Endothelial cell of umbilical vein (primary cell): Measurements from ENCODE around the gene NEK8. TPM values are rescaled to one million over a fixed set of nuclear protein-coding genes. Genes with fewer than 3 reads are reported as not detected.

ENCODE experiments used
- BruUV-seq: library from RNA; stranded (reverse); fragments of 400-500 nt; replicated peaks from 2 replicates; lab custom pipeline; 2021; lab: Mats Ljungman, UMichigan
- CTCF ChIA-PET: fragments of 300-600, 350-600 bp; sonication (Branson Sonifier 250); formaldehyde crosslinking; loops from one replicate; lab custom pipeline; 2021; ENCODE audit warnings: antibody characterized with exemption, inconsistent platforms; lab: Charles Lee
- POLR2A ChIA-PET: fragments of 300-600, 350-600 bp; sonication (Branson Sonifier 250); formaldehyde crosslinking; loops from one replicate; lab custom pipeline; 2021; ENCODE audit warnings: antibody characterized with exemption, inconsistent platforms; lab: Charles Lee
- DNase-seq: peaks from one replicate; pipeline ENCODE4 v3.0.0-alpha.2; 2011; ENCODE audit warnings: low read depth, low spot score
- FAIRE-seq: peaks from 2 replicates; lab custom pipeline; 2011; peaks lifted over from hg19 to GRCh38; lab: Jason Lieb, UNC
- H2AFZ ChIP-seq: 2 replicates; pipeline ENCODE4 v1.6.0; 2012; ENCODE audit warnings: low read depth, low read length, control low read depth, inconsistent platforms
- H3K27ac ChIP-seq: 2 replicates; pipeline ENCODE4 v1.5.1; 2011; ENCODE audit warnings: low read depth, mild to moderate bottlenecking, control low read depth, low read length, moderate library complexity; ENCODE audit not compliant: insufficient read depth
- H3K27me3 ChIP-seq, 2 experiments: 2 replicates each; pipeline versions ENCODE4 v1.6.0 to v1.6.1; 2011; ENCODE audit warnings: low read length in 2 of 2, mixed read lengths in 1 of 2; ENCODE audit not compliant: control insufficient read depth in 2 of 2, insufficient read depth in 2 of 2
- H3K36me3 ChIP-seq, 2 experiments: 2 replicates in 1 of 2; 3 replicates in 1 of 2; pipeline ENCODE4 v1.5.1; 2011; ENCODE audit warnings: low read length in 2 of 2, mild to moderate bottlenecking in 1 of 2, moderate library complexity in 1 of 2; ENCODE audit not compliant: control insufficient read depth in 2 of 2, insufficient read depth in 2 of 2; ENCODE audit errors: extremely low read depth in 1 of 2
- H3K4me1 ChIP-seq: 3 replicates; pipeline ENCODE4 v1.5.1; 2011; ENCODE audit warnings: mild to moderate bottlenecking, low read length; ENCODE audit not compliant: control insufficient read depth, insufficient read depth; ENCODE audit errors: extremely low read depth
- H3K4me2 ChIP-seq: 2 replicates; pipeline ENCODE4 v1.6.1; 2011; ENCODE audit warnings: low read length, control low read depth, mixed read lengths; ENCODE audit not compliant: insufficient read depth
- H3K4me3 ChIP-seq, 3 experiments: fragments of 200-600 bp in 1 of 3; sonication (generic), shearing (Covaris generic) in 1 of 3; replicated peaks in 1 of 3; 2 replicates each; pipeline ENCODE4 v1.5.1; 2011 to 2016; ENCODE audit warnings: control low read depth in 3 of 3, low read length in 3 of 3, mild to moderate bottlenecking in 2 of 3, inconsistent platforms in 1 of 3, low read depth in 1 of 3, moderate library complexity in 1 of 3; ENCODE audit not compliant: insufficient read depth in 1 of 3
- H3K79me2 ChIP-seq: 2 replicates; pipeline ENCODE4 v1.6.0; 2012; ENCODE audit warnings: low read length, inconsistent platforms; ENCODE audit not compliant: control insufficient read depth, insufficient read depth
- H3K9ac ChIP-seq: replicated peaks from 2 replicates; pipeline ENCODE3; 2011; ENCODE audit warnings: low read length, control low read depth; ENCODE audit not compliant: insufficient read depth; ENCODE audit errors: extremely low read depth
- H3K9me1 ChIP-seq: replicated peaks from 3 replicates; pipeline ENCODE4 v1.6.0; 2011; ENCODE audit warnings: mild to moderate bottlenecking, low read length; ENCODE audit not compliant: control insufficient read depth, insufficient read depth; ENCODE audit errors: extremely low read depth
- H3K9me3 ChIP-seq: replicated peaks from 2 replicates; pipeline ENCODE4 v1.5.1; 2012; ENCODE audit warnings: low read length, inconsistent platforms; ENCODE audit not compliant: control insufficient read depth, insufficient read depth
- H4K20me1 ChIP-seq: replicated peaks from 2 replicates; pipeline ENCODE3; 2011; ENCODE audit warnings: mild to moderate bottlenecking, low read length; ENCODE audit not compliant: control insufficient read depth, insufficient read depth; ENCODE audit errors: extremely low read depth
- EZH2 ChIP-seq: IDR thresholded peaks from 2 replicates; pipeline ENCODE4 v1.6.1; 2012; ENCODE audit warnings: borderline replicate concordance, low read depth, mild to moderate bottlenecking, moderate library complexity, low read length, inconsistent platforms; ENCODE audit not compliant: severe bottlenecking
- FOS ChIP-seq: IDR thresholded peaks from 2 replicates; pipeline ENCODE4 v1.6.1; 2011; ENCODE audit warnings: mild to moderate bottlenecking, low read length, moderate library complexity, borderline replicate concordance; ENCODE audit not compliant: insufficient read depth
- GATA2 ChIP-seq: IDR thresholded peaks from 2 replicates; pipeline ENCODE4 v1.7.0; 2011; ENCODE audit warnings: low read depth, mild to moderate bottlenecking, moderate library complexity, mixed read lengths, low read length; ENCODE audit not compliant: insufficient read length, insufficient read depth
- JUN ChIP-seq: IDR thresholded peaks from 2 replicates; pipeline ENCODE4 v1.6.1; 2011; ENCODE audit warnings: borderline replicate concordance, low read depth; ENCODE audit not compliant: insufficient read length, insufficient read depth
- MAX ChIP-seq: IDR thresholded peaks from 2 replicates; pipeline ENCODE4 v1.6.1; 2011; ENCODE audit not compliant: insufficient read depth, insufficient read length
- MYC ChIP-seq: IDR thresholded peaks from one replicate; pipeline ENCODE4 v1.6.1; 2011; ENCODE audit warnings: mild to moderate bottlenecking, low read depth, low read length
- POLR2A ChIP-seq: IDR thresholded peaks from 2 replicates; pipeline ENCODE4 v1.6.1; 2012; ENCODE audit warnings: low read depth, mild to moderate bottlenecking, control low read depth, low read length
- POLR2AphosphoS5 ChIP-seq: IDR thresholded peaks from 2 replicates; pipeline ENCODE4 v1.6.1; 2012; ENCODE audit warnings: low read depth, mild to moderate bottlenecking, control low read depth, low read length, moderate library complexity; ENCODE audit not compliant: insufficient read depth
- dilution Hi-C: fragments of 300-500 bp; cut with MboI; formaldehyde crosslinking; loops from one replicate; pipeline ENCODE4 v1.15.0; 2019; ENCODE audit warnings: low sequenced_read_pairs; ENCODE audit not compliant: extremely low pct_ligation_motif_present
- intact Hi-C: fragments of 100-400 bp; cut with micrococcal nuclease; formaldehyde crosslinking; loops from one replicate; pipeline ENCODE4 v1.10.0; 2022
- polyA plus RNA-seq, 4 experiments: library from polyadenylated mRNA; depleted of rRNA in 3 of 4; stranded (reverse) in 3 of 4; unstranded in 1 of 4; fragments of >200 nt; gene quantifications; 2 replicates each; pipeline versions ENCODE4 v1.2.1 to v1.2.3, GENCODE V29; 2011 to 2012; ENCODE audit warnings: missing spikeins in 1 of 4
- total RNA-seq: library from RNA; stranded (reverse); gene quantifications from 2 replicates; pipeline ENCODE4 v1.2.3, GENCODE V29; 2021

The NEK8 gene
- total and polyA plus RNA-seq, 2 donors (not counting 3 experiments of a cell fraction or from before 2014, with no cell fraction given): 3.1 to 3.2 TPM

- TF ChIP-seq GATA2: no peak
- TF ChIP-seq JUN: no peak
- TF ChIP-seq FOS: no peak
- no peak for TF ChIP-seq MAX
- TF ChIP-seq POLR2AphosphoS5: no peak
- no peak for TF ChIP-seq EZH2
- TF ChIP-seq MYC: no peak
- TF ChIP-seq POLR2A: peak; percentile 41
- ChIA-PET POLR2A (interaction anchor here (0.6 kb wide), 1 partner anchor 65 kb away, joined by 5 read pairs; no protein-coding TSS in a partner anchor), CTCF (interaction anchor here (13.7 kb wide), 1 partner anchor 25 kb away, joined by 602 read pairs; the partner anchor contains the start of gene TRAF4)
- Histone ChIP-seq H3K27me3 (no peaks in the 10 kb centered on the region), H3K4me2 (peak overlapping the region; percentile 74), H3K9ac (no peak overlapping the region), H3K4me1 (peaks cover 46% of the 10 kb centered on the region), H2AFZ (no peak overlapping the region), H3K9me3 (no peaks in the 10 kb centered on the region), H4K20me1 (no peaks in the 10 kb centered on the region), H3K9me1 (no peaks in the 10 kb centered on the region), H3K79me2 (peaks cover 38% of the 10 kb centered on the region), H3K4me3 (peak overlapping the region in 1 of 3 experiments; percentile 6), H3K36me3 (peaks cover 17 to 19% of the 10 kb centered on the region in 2 experiments), H3K27ac (no peak overlapping the region)
- intact Hi-C loops: no loop called here
- DNase-seq (no peak), FAIRE-seq (no peak)
- dilution Hi-C loops: no loop called here
- no TSS peak for BruUV-seq
These were observed 6.0 kb upstream of the NEK8 start for GRCh38 chr17:28722417-28723158.
